K562 (cell line): ENCODE data around the gene DSCAM. TPM values are rescaled to one million over a fixed set of nuclear protein-coding genes. Genes with fewer than 3 reads are reported as not detected.

Source experiments
- ATAC-seq: fragments of 200-7000 bp; cut with Tn5 transposase; 3 replicates; pipeline ENCODE4 v1.9.1; 2020; ENCODE audit warnings: moderate library complexity
- BruUV-seq: library from RNA; stranded (reverse); fragments of 400-500 nt; replicated peaks from 2 replicates; lab custom pipeline; 2021; lab: Mats Ljungman, UMichigan
- CTCF ChIA-PET: fragments of 300-600 bp; formaldehyde crosslinking; extraction: SDS; loops from one replicate; lab custom pipeline; 2021; ENCODE audit warnings: low intra/inter-chr PET ratio; lab: Yijun Ruan, JAX
- POLR2A ChIA-PET: fragments of 300-600, 350-650 bp; sonication (Branson Sonifier 250); formaldehyde crosslinking; extraction: SDS; loops from one replicate; lab custom pipeline; 2021; ENCODE audit warnings: antibody characterized with exemption, inconsistent platforms; lab: Yijun Ruan, JAX
- DNase-seq, 4 experiments: peaks; one replicate each; pipeline versions ENCODE4 v3.0.0 to v3.0.0-alpha.2; 2011 to 2018; ENCODE audit warnings: low spot score in 3 of 4, mixed read lengths in 3 of 4; ENCODE audit errors: extremely low read depth in 1 of 4
- FAIRE-seq: peaks from 2 replicates; lab custom pipeline; 2011; peaks lifted over from hg19 to GRCh38; lab: Jason Lieb, UNC
- H2AFZ ChIP-seq: 2 replicates; pipeline ENCODE4 v1.6.0; 2011; ENCODE audit warnings: low read depth, low read length, control low read depth, inconsistent platforms
- H3K27ac ChIP-seq: fragments of 200-600 bp; 3 replicates; pipeline ENCODE4 v1.8.0; 2011; ENCODE audit warnings: low read depth, mild to moderate bottlenecking, control low read depth, inconsistent platforms, low read length, moderate library complexity, mixed read lengths; ENCODE audit errors: extremely low read depth
- H3K27me3 ChIP-seq, 2 experiments: fragments of 300-600 bp in 1 of 2; 2 replicates in 1 of 2; 3 replicates in 1 of 2; pipeline versions ENCODE4 v1.6.0 to v1.8.0; 2011; ENCODE audit warnings: inconsistent platforms in 2 of 2, low read length in 2 of 2, mild to moderate bottlenecking in 1 of 2, mixed read lengths in 1 of 2, moderate library complexity in 1 of 2; ENCODE audit not compliant: control insufficient read depth in 2 of 2, insufficient read depth in 2 of 2
- H3K36me3 ChIP-seq: fragments of 300-600 bp; 3 replicates; pipeline ENCODE4 v1.8.0; 2011; ENCODE audit warnings: mild to moderate bottlenecking, low read length, inconsistent platforms; ENCODE audit not compliant: control insufficient read depth, insufficient read depth
- H3K4me1 ChIP-seq, 2 experiments: fragments of 200-600 bp in 1 of 2; replicated peaks in 1 of 2; 2 replicates in 1 of 2; 3 replicates in 1 of 2; pipeline versions ENCODE4 v1.5.1 to v1.8.0; 2011; ENCODE audit warnings: inconsistent platforms in 2 of 2, low read length in 2 of 2, mild to moderate bottlenecking in 1 of 2, mixed read lengths in 1 of 2, moderate library complexity in 1 of 2; ENCODE audit not compliant: control insufficient read depth in 2 of 2, insufficient read depth in 2 of 2
- H3K4me2 ChIP-seq: 2 replicates; pipeline ENCODE4 v1.6.1; 2011; ENCODE audit warnings: low read length, control low read depth, inconsistent platforms, mixed read lengths; ENCODE audit not compliant: insufficient read depth
- H3K4me3 ChIP-seq: fragments of 200-600 bp; sonication (generic), shearing (Covaris generic); 2 replicates; pipeline ENCODE4 v1.5.1; 2016; ENCODE audit warnings: control low read depth, inconsistent platforms
- H3K79me2 ChIP-seq: fragments of 200-600 bp; 3 replicates; pipeline ENCODE4 v1.8.0; 2011; ENCODE audit warnings: low read length, inconsistent platforms; ENCODE audit not compliant: control insufficient read depth, insufficient read depth
- H3K9ac ChIP-seq, 2 experiments: 2 replicates each; pipeline versions ENCODE4 v1.6.0 to v1.6.1; 2011; ENCODE audit warnings: low read depth in 2 of 2, low read length in 2 of 2, control low read depth in 1 of 2, inconsistent platforms in 1 of 2, mild to moderate bottlenecking in 1 of 2, mixed read lengths in 1 of 2; ENCODE audit not compliant: insufficient read depth in 1 of 2
- H3K9me1 ChIP-seq: one replicate; pipeline ENCODE4 v1.6.0; 2011; ENCODE audit warnings: inconsistent platforms, mild to moderate bottlenecking, low read length, moderate library complexity; ENCODE audit not compliant: control insufficient read depth, insufficient read depth
- H3K9me3 ChIP-seq: replicated peaks from 2 replicates; pipeline ENCODE4 v1.5.1; 2011; ENCODE audit warnings: low read depth, low read length, inconsistent platforms; ENCODE audit not compliant: control insufficient read depth, insufficient read depth
- H4K20me1 ChIP-seq: replicated peaks from 2 replicates; pipeline ENCODE4 v1.6.1; 2011; ENCODE audit warnings: low read length, inconsistent platforms, mixed read lengths; ENCODE audit not compliant: control insufficient read depth, insufficient read depth
- ADNP ChIP-seq: fragments of 200-800 bp; sonication (Bioruptor generic); IDR thresholded peaks from 2 replicates; pipeline ENCODE4 v1.6.1; 2016; ENCODE audit warnings: missing genetic modification characterization, missing compliant biosample characterization
- CCAR2 ChIP-seq: fragments of 200-400 bp; formaldehyde crosslinking; IDR thresholded peaks from 2 replicates; pipeline ENCODE4 v1.6.1; 2017; ENCODE audit warnings: mild to moderate bottlenecking, low read depth, low read length
- PHF21A ChIP-seq: fragments of 450-650 bp; IDR thresholded peaks from 2 replicates; pipeline ENCODE4 v1.6.1; 2017; ENCODE audit warnings: low read depth, borderline replicate concordance
- RCOR1 ChIP-seq, 2 experiments: IDR thresholded peaks; 2 replicates each; pipeline ENCODE4 v1.6.1; 2012; ENCODE audit warnings: low read depth in 2 of 2, low read length in 2 of 2, borderline replicate concordance in 1 of 2, improper control_type of control experiment in 1 of 2
- SMARCE1 ChIP-seq: fragments of 450-650 bp; IDR thresholded peaks from 2 replicates; pipeline ENCODE4 v1.7.1; 2016; ENCODE audit warnings: mild to moderate bottlenecking
- TAF15 ChIP-seq: fragments of 200-400 bp; formaldehyde crosslinking; IDR thresholded peaks from 2 replicates; pipeline ENCODE4 v1.6.1; 2017; ENCODE audit warnings: mild to moderate bottlenecking, low read depth, low read length, moderate library complexity
- TRIM28 ChIP-seq: fragments of 450-650 bp; IDR thresholded peaks from 2 replicates; pipeline ENCODE4 v1.6.1; 2017
- ZNF175 ChIP-seq: fragments of 200-800 bp; sonication (Bioruptor generic); IDR thresholded peaks from 2 replicates; pipeline ENCODE4 v1.6.1; 2016; ENCODE audit warnings: low read depth, mild to moderate bottlenecking, missing genetic modification characterization, missing compliant biosample characterization
- ZNF512 ChIP-seq: IDR thresholded peaks from 2 replicates; pipeline ENCODE4 v1.6.1; 2016; ENCODE audit warnings: missing genetic modification characterization, missing compliant biosample characterization
- ZNF764 ChIP-seq: fragments of 250-450 bp; sonication (Bioruptor Pico); IDR thresholded peaks from 2 replicates; pipeline ENCODE4 v1.4.0; 2020; ENCODE audit warnings: low read depth, mild to moderate bottlenecking, moderate library complexity
- WGBS: fragments of 100-300 bp; shearing (Covaris generic); methylation state at CpG from one replicate; pipeline ENCODE4 v1.1.6; 2016; ENCODE audit warnings: low coverage, mixed read lengths; ENCODE audit not compliant: insufficient coverage; ENCODE audit errors: missing lambda C conversion rate; 5-methylcytosine and 5-hydroxymethylcytosine counted together
- in situ Hi-C: fragments of 300-500 bp; cut with MboI; formaldehyde crosslinking; loops from 4 replicates; pipeline ENCODE4 v1.15.0; 2018; ENCODE audit warnings: inconsistent platforms, mixed read lengths
- intact Hi-C: fragments of 100-400 bp; cut with micrococcal nuclease; formaldehyde crosslinking; loops from 2 replicates; pipeline ENCODE4 v1.14.2; 2022
- polyA plus RNA-seq, 8 experiments: library from polyadenylated mRNA; depleted of rRNA in 4 of 8; stranded (reverse) in 5 of 8; unstranded in 3 of 8; fragments of >200 nt; fragmentation: Nextera tagmentation in 2 of 8; fragmentation: Illumina TruSeq in 1 of 8; extraction: Ambion mirVana in 2 of 8; extraction: Trizol in 1 of 8; gene quantifications; 2 replicates each; pipeline versions ENCODE4 v1.2.1 to v1.2.3, GENCODE V29; 2011 to 2014; ENCODE audit warnings: inconsistent platforms in 1 of 8, missing spikeins in 1 of 8
- total RNA-seq, 7 experiments: library from RNA; depleted of rRNA in 6 of 7; stranded (reverse); fragments of >200 nt in 6 of 7; fragmentation: Illumina TruSeq in 2 of 7; extraction: Trizol in 2 of 7; gene quantifications; 2 replicates each; pipeline versions ENCODE4 v1.2.1 to v1.2.3, GENCODE V29; 2011 to 2021; ENCODE audit warnings: low replicate concordance in 1 of 7

The DSCAM gene
- total and polyA plus RNA-seq, 9 of the 15 experiments (the other 6 are each of a cell fraction or from before 2014, with no cell fraction given) = not detected

GRCh38 chr21:40465382-40465781 lies 381.6 kb downstream of the DSCAM start:
- Histone ChIP-seq H3K9me1 (no peaks in the 10 kb centered on the region), H3K36me3 (no peaks in the 10 kb centered on the region), H3K4me3 (no peak overlapping the region), H3K27me3 (no peaks in the 10 kb centered on the region), H4K20me1 (no peaks in the 10 kb centered on the region), H3K27ac (no peak overlapping the region), H3K4me2 (no peak overlapping the region), H3K9me3 (no peaks in the 10 kb centered on the region; the same call in 1 of the 2 replicates), H3K9ac (no peak overlapping the region), H3K79me2 (no peaks in the 10 kb centered on the region)
- WGBS = 1% methylated on average over 7 of the region's 7 CpGs
- no TSS peak for BruUV-seq
- DNase-seq = no peak
- POLR2A ChIA-PET = no interaction called here
- intact Hi-C loops = no loop called here
- ATAC-seq = no peak
- no peak for FAIRE-seq
- in situ Hi-C loops = no loop called here
- CTCF ChIA-PET = no interaction called here
- TF ChIP-seq SMARCE1 (no peak), CCAR2 (no peak), ZNF175 (CRISPR knock-in tag) (no peak), TRIM28 (no peak), ZNF764 (CRISPR knock-in tag) (no peak), TAF15 (no peak), RCOR1 (IDR thresholded peaks at IDR 0.05; ENCODE audit: borderline replicate concordance in 1 of 2, low read depth in 2 of 2, low read length in 2 of 2) (no peak), ADNP (no peak), PHF21A (no peak), ZNF512 (no peak)
- TF ChIP-seq, all 486 proteins: peak for 0
- no peaks in the 10 kb centered on the region for H3K4me1 ChIP-seq
- H2AFZ ChIP-seq = no peak overlapping the region
